Liver (tissue), 9 donors: ENCODE measurements around the gene RPL10A. TPM values are rescaled to one million over a fixed set of nuclear protein-coding genes. Genes with fewer than 3 reads are reported as not detected.

Experiments
- DNase-seq: peaks from one replicate; pipeline ENCODE4 v3.0.0-alpha.2; 2017; ENCODE audit warnings: low spot score
- H3K27ac ChIP-seq, 2 donors: one replicate each; pipeline ENCODE4 v1.7.0; 2013; ENCODE audit warnings: inconsistent platforms in 2 of 2, low read length in 2 of 2, control low read depth in 1 of 2, low read depth in 1 of 2, mild to moderate bottlenecking in 1 of 2
- H3K27me3 ChIP-seq, 4 donors: one replicate each; pipeline versions ENCODE4 v1.6.1 to v1.7.0; 2013; ENCODE audit warnings: low read length in 3 of 4, inconsistent platforms in 1 of 4, mild to moderate bottlenecking in 1 of 4, moderate library complexity in 1 of 4; ENCODE audit not compliant: control insufficient read depth in 4 of 4, insufficient read depth in 4 of 4
- H3K36me3 ChIP-seq, 4 donors: one replicate each; pipeline versions ENCODE4 v1.6.1 to v1.7.0; 2013; ENCODE audit warnings: low read length in 3 of 4, mild to moderate bottlenecking in 3 of 4, low read depth in 1 of 4, moderate library complexity in 1 of 4; ENCODE audit not compliant: control insufficient read depth in 4 of 4, insufficient read depth in 3 of 4
- H3K4me1 ChIP-seq, 4 donors: one replicate each; pipeline versions ENCODE4 v1.6.1 to v1.7.0; 2013; ENCODE audit warnings: low read length in 3 of 4, mild to moderate bottlenecking in 3 of 4, moderate library complexity in 1 of 4; ENCODE audit not compliant: control insufficient read depth in 4 of 4, insufficient read depth in 4 of 4
- H3K4me3 ChIP-seq, 3 donors: one replicate each; pipeline versions ENCODE4 v1.6.1 to v1.7.0; 2013; ENCODE audit warnings: low read length in 3 of 3, control low read depth in 1 of 3, low read depth in 1 of 3, mild to moderate bottlenecking in 1 of 3
- H3K9ac ChIP-seq, 2 donors: one replicate each; pipeline ENCODE4 v1.7.0; 2013; ENCODE audit warnings: low read length in 2 of 2, mild to moderate bottlenecking in 2 of 2, moderate library complexity in 2 of 2, control low read depth in 1 of 2, low read depth in 1 of 2
- H3K9me3 ChIP-seq, 4 donors: one replicate each; pipeline versions ENCODE4 v1.6.1 to v1.7.0; 2013; ENCODE audit warnings: low read length in 3 of 4; ENCODE audit not compliant: control insufficient read depth in 4 of 4
- EGR1 ChIP-seq, 2 donors: IDR thresholded peaks; 2 replicates each; pipeline ENCODE4 v1.6.1; 2016 to 2018; ENCODE audit warnings: antibody characterized with exemption in 2 of 2, low read depth in 2 of 2
- FOXA1 ChIP-seq: IDR thresholded peaks from 2 replicates; pipeline ENCODE4 v1.6.1; 2016; ENCODE audit warnings: antibody characterized with exemption
- FOXA2 ChIP-seq: IDR thresholded peaks from 2 replicates; pipeline ENCODE4 v1.6.1; 2016; ENCODE audit warnings: antibody characterized with exemption
- GABPA ChIP-seq, 2 donors: IDR thresholded peaks in 1 of 2; conservative IDR thresholded peaks in 1 of 2; 2 replicates each; pipeline ENCODE4 v1.6.1; 2016; ENCODE audit warnings: antibody characterized with exemption in 2 of 2, mild to moderate bottlenecking in 1 of 2, moderate library complexity in 1 of 2
- HNF4A ChIP-seq, 2 donors: conservative IDR thresholded peaks; 2 replicates each; pipeline ENCODE4 v1.6.1; 2016; ENCODE audit warnings: antibody characterized with exemption in 2 of 2, mild to moderate bottlenecking in 2 of 2
- HNF4G ChIP-seq: IDR thresholded peaks from 2 replicates; pipeline ENCODE4 v1.6.1; 2016; ENCODE audit warnings: antibody characterized with exemption
- JUND ChIP-seq, 2 donors: IDR thresholded peaks; 2 replicates each; pipeline ENCODE4 v1.6.1; 2016; ENCODE audit warnings: antibody characterized with exemption in 2 of 2
- NR2F2 ChIP-seq: IDR thresholded peaks from 2 replicates; pipeline ENCODE4 v1.6.1; 2016; ENCODE audit warnings: antibody characterized with exemption
- RAD21 ChIP-seq, 2 donors: IDR thresholded peaks; 2 replicates each; pipeline ENCODE4 v1.6.1; 2016; ENCODE audit warnings: antibody characterized with exemption in 2 of 2, mild to moderate bottlenecking in 2 of 2
- RXRA ChIP-seq, 2 donors: IDR thresholded peaks; 2 replicates each; pipeline ENCODE4 v1.6.1; 2017 to 2018; ENCODE audit warnings: antibody characterized with exemption in 2 of 2, mild to moderate bottlenecking in 1 of 2
- SP1 ChIP-seq: IDR thresholded peaks from 2 replicates; pipeline ENCODE4 v1.6.1; 2018; ENCODE audit warnings: antibody characterized with exemption, mild to moderate bottlenecking
- TAF1 ChIP-seq: conservative IDR thresholded peaks from 2 replicates; pipeline ENCODE4 v1.6.1; 2016; ENCODE audit warnings: antibody characterized with exemption, mild to moderate bottlenecking
- YY1 ChIP-seq: IDR thresholded peaks from 2 replicates; pipeline ENCODE4 v1.6.1; 2016; ENCODE audit warnings: antibody characterized with exemption, mild to moderate bottlenecking
- WGBS: extraction: QIAGEN DNeasy Blood & Tissue Kit; methylation state at CpG from one replicate; pipeline ENCODE4 v1.1.7; 2013; 5-methylcytosine and 5-hydroxymethylcytosine counted together
- polyA plus RNA-seq, 2 donors: library from polyadenylated mRNA; stranded (reverse) in 1 of 2; unstranded in 1 of 2; fragments of 200-250 nt in 1 of 2; fragments of >200 nt in 1 of 2; fragmentation: Nextera tagmentation in 1 of 2; extraction: Ambion mirVana in 1 of 2; gene quantifications; one replicate each; pipeline versions ENCODE4 v1.2.1 to v1.2.3, GENCODE V29; 2013 to 2015
- total RNA-seq, 2 donors: library from RNA; depleted of rRNA; stranded (reverse); fragments of >200 nt; gene quantifications; one replicate each; pipeline ENCODE4 v1.2.3, GENCODE V29; 2014
- TF ChIP-seq, protein P1 (sequence below): IDR thresholded peaks from 2 replicates; pipeline ENCODE4 v1.6.1; 2016; ENCODE audit warnings: antibody characterized with exemption
- TF ChIP-seq, protein P2 (sequence below): IDR thresholded peaks from 2 replicates; pipeline ENCODE4 v1.6.1; 2016; ENCODE audit warnings: antibody characterized with exemption
- TF ChIP-seq, protein P3 (sequence below): IDR thresholded peaks from 2 replicates; pipeline ENCODE4 v1.6.1; 2016; ENCODE audit warnings: antibody characterized with exemption
- TF ChIP-seq, protein P4 (sequence below): IDR thresholded peaks from 2 replicates; pipeline ENCODE4 v1.6.1; 2016; ENCODE audit warnings: antibody characterized with exemption, mild to moderate bottlenecking
- TF ChIP-seq, protein P5 (sequence below): fragments of 150-350 bp; IDR thresholded peaks from 2 replicates; pipeline ENCODE4 v1.5.1; 2017; ENCODE audit warnings: improper control_type of control experiment, low read depth, low read length; ENCODE audit not compliant: missing input control
- donor health status: healthy.
- donor health status: healthy.
- donor health status: healthy.
- donor health status: healthy.
- donor health status: healthy.

The RPL10A gene
- total and polyA plus RNA-seq, 4 donors: 213 to 1,235 (median 528) TPM

DNA sequence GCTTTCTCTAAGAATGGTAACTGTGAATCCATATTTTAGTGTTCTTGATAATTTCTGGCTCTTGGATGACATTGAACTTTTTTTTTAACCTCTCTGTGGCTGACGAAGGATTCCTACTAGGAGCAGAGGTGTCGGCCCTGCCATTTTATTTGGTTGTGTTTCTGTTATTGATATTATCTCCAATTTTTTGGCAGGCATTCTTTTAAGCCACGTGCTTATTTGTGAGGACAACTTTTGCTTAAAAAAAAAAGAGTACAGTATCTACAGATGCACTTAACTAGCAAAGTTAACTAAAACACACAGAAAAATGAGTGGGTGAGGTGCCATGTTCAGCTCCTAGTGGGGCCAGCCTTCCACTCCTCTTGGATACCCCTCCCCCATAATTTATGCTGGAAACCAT lies 15.0 kb upstream of the RPL10A start:
- no peaks in the 10 kb centered on the region for H3K27me3 ChIP-seq
- H3K9me3 ChIP-seq: no peaks in the 10 kb centered on the region
- no peak overlapping the region for H3K9ac ChIP-seq
- no peak overlapping the region for H3K4me3 ChIP-seq
- WGBS: 46% methylated on average over 3 of the region's 3 CpGs
- DNase-seq: no peak
- H3K4me1 ChIP-seq: peaks cover 5 to 19% (median 14%) of the 10 kb centered on the region in 4 donors
- H3K27ac ChIP-seq: no peak overlapping the region
- no peaks in the 10 kb centered on the region for H3K36me3 ChIP-seq
- TF ChIP-seq, protein P1, sequence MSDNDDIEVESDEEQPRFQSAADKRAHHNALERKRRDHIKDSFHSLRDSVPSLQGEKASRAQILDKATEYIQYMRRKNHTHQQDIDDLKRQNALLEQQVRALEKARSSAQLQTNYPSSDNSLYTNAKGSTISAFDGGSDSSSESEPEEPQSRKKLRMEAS: no peak
- no peak for TF ChIP-seq RXRA (IDR thresholded peaks at IDR 0.05)
- TF ChIP-seq, protein P2, sequence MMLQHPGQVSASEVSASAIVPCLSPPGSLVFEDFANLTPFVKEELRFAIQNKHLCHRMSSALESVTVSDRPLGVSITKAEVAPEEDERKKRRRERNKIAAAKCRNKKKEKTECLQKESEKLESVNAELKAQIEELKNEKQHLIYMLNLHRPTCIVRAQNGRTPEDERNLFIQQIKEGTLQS: no peak
- TF ChIP-seq RAD21 (IDR thresholded peaks at IDR 0.05): no peak
- TF ChIP-seq, protein P3, sequence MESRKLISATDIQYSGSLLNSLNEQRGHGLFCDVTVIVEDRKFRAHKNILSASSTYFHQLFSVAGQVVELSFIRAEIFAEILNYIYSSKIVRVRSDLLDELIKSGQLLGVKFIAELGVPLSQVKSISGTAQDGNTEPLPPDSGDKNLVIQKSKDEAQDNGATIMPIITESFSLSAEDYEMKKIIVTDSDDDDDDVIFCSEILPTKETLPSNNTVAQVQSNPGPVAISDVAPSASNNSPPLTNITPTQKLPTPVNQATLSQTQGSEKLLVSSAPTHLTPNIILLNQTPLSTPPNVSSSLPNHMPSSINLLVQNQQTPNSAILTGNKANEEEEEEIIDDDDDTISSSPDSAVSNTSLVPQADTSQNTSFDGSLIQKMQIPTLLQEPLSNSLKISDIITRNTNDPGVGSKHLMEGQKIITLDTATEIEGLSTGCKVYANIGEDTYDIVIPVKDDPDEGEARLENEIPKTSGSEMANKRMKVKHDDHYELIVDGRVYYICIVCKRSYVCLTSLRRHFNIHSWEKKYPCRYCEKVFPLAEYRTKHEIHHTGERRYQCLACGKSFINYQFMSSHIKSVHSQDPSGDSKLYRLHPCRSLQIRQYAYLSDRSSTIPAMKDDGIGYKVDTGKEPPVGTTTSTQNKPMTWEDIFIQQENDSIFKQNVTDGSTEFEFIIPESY: no peak
- no peak for TF ChIP-seq JUND (IDR thresholded peaks at IDR 0.05)
- no peak for TF ChIP-seq FOXA2
- TF ChIP-seq, protein P4, sequence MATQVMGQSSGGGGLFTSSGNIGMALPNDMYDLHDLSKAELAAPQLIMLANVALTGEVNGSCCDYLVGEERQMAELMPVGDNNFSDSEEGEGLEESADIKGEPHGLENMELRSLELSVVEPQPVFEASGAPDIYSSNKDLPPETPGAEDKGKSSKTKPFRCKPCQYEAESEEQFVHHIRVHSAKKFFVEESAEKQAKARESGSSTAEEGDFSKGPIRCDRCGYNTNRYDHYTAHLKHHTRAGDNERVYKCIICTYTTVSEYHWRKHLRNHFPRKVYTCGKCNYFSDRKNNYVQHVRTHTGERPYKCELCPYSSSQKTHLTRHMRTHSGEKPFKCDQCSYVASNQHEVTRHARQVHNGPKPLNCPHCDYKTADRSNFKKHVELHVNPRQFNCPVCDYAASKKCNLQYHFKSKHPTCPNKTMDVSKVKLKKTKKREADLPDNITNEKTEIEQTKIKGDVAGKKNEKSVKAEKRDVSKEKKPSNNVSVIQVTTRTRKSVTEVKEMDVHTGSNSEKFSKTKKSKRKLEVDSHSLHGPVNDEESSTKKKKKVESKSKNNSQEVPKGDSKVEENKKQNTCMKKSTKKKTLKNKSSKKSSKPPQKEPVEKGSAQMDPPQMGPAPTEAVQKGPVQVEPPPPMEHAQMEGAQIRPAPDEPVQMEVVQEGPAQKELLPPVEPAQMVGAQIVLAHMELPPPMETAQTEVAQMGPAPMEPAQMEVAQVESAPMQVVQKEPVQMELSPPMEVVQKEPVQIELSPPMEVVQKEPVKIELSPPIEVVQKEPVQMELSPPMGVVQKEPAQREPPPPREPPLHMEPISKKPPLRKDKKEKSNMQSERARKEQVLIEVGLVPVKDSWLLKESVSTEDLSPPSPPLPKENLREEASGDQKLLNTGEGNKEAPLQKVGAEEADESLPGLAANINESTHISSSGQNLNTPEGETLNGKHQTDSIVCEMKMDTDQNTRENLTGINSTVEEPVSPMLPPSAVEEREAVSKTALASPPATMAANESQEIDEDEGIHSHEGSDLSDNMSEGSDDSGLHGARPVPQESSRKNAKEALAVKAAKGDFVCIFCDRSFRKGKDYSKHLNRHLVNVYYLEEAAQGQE: no peak
- no peak for TF ChIP-seq EGR1 (IDR thresholded peaks at IDR 0.05; ENCODE audit: low read depth in 2 of 2)
- TF ChIP-seq NR2F2: no peak
- no peak for TF ChIP-seq YY1
- TF ChIP-seq GABPA (IDR thresholded peaks at IDR 0.05 in 1 of 2, conservative IDR thresholded peaks at IDR 0.05 in 1 of 2): no peak
- no peak for TF ChIP-seq HNF4G
- TF ChIP-seq, protein P5, sequence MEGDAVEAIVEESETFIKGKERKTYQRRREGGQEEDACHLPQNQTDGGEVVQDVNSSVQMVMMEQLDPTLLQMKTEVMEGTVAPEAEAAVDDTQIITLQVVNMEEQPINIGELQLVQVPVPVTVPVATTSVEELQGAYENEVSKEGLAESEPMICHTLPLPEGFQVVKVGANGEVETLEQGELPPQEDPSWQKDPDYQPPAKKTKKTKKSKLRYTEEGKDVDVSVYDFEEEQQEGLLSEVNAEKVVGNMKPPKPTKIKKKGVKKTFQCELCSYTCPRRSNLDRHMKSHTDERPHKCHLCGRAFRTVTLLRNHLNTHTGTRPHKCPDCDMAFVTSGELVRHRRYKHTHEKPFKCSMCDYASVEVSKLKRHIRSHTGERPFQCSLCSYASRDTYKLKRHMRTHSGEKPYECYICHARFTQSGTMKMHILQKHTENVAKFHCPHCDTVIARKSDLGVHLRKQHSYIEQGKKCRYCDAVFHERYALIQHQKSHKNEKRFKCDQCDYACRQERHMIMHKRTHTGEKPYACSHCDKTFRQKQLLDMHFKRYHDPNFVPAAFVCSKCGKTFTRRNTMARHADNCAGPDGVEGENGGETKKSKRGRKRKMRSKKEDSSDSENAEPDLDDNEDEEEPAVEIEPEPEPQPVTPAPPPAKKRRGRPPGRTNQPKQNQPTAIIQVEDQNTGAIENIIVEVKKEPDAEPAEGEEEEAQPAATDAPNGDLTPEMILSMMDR: no peak
- TF ChIP-seq SP1: no peak
- no peak for TF ChIP-seq TAF1
- TF ChIP-seq FOXA1: no peak
- TF ChIP-seq HNF4A (conservative IDR thresholded peaks at IDR 0.05): no peak
